NCI-H2081 treated with DMSO at 0.1 percent for 48 hours (cell line): ENCODE data around the gene IL1RAPL2.

ENCODE experiments used
- DNase-seq: peaks from one replicate; lab custom pipeline; 2025; lab: John Stamatoyannopoulos, UW

The IL1RAPL2 gene

GRCh38 chrX:105273326-105273725, 707.3 kb downstream of the IL1RAPL2 start:
- no peak for DNase-seq

- no peak for DNase-seq
Measured at GRCh38 chrX:105274091-105274490, 708.1 kb downstream of the IL1RAPL2 start.

- DNase-seq: no peak
Measured at GRCh38 chrX:105277132-105277531, 711.1 kb downstream of the IL1RAPL2 start.

- no peak for DNase-seq
Measured at GRCh38 chrX:105282077-105282476, 716.1 kb downstream of the IL1RAPL2 start.

GRCh38 chrX:105297041-105297440, 731.0 kb downstream of the IL1RAPL2 start:
- no peak for DNase-seq

- no peak for DNase-seq
Measured at GRCh38 chrX:105299286-105299685, 733.3 kb downstream of the IL1RAPL2 start.

GRCh38 chrX:105302246-105302645, 736.2 kb downstream of the IL1RAPL2 start:
- DNase-seq: no peak

GRCh38 chrX:105307762-105308161, 741.8 kb downstream of the IL1RAPL2 start:
- no peak for DNase-seq

GRCh38 chrX:105313596-105313995, 747.6 kb downstream of the IL1RAPL2 start:
- DNase-seq: no peak

- no peak for DNase-seq
Measured at GRCh38 chrX:105314458-105314857, 748.5 kb downstream of the IL1RAPL2 start.

- DNase-seq: no peak
Measured at GRCh38 chrX:105315248-105315647, 749.2 kb downstream of the IL1RAPL2 start.

GRCh38 chrX:105317117-105317516, 751.1 kb downstream of the IL1RAPL2 start:
- no peak for DNase-seq

GRCh38 chrX:105323928-105324327, 757.9 kb downstream of the IL1RAPL2 start:
- no peak for DNase-seq

- DNase-seq: no peak
Measured at GRCh38 chrX:105328773-105329172, 762.8 kb downstream of the IL1RAPL2 start.

- DNase-seq: no peak
Measured at GRCh38 chrX:105331244-105331643, 765.2 kb downstream of the IL1RAPL2 start.

- DNase-seq: no peak
Measured at GRCh38 chrX:105347373-105347772, 781.4 kb downstream of the IL1RAPL2 start.

- no peak for DNase-seq
Measured at GRCh38 chrX:105349476-105349875, 783.5 kb downstream of the IL1RAPL2 start.

GRCh38 chrX:105375816-105376215, 809.8 kb downstream of the IL1RAPL2 start:
- no peak for DNase-seq

GRCh38 chrX:105424729-105425128, 858.7 kb downstream of the IL1RAPL2 start:
- DNase-seq: no peak

- no peak for DNase-seq
Measured at GRCh38 chrX:105451401-105451800, 885.4 kb downstream of the IL1RAPL2 start.

GRCh38 chrX:105458846-105459245, 892.8 kb downstream of the IL1RAPL2 start:
- no peak for DNase-seq

- no peak for DNase-seq
Measured at GRCh38 chrX:105460376-105460775, 894.4 kb downstream of the IL1RAPL2 start.

GRCh38 chrX:105461016-105461415, 895.0 kb downstream of the IL1RAPL2 start:
- no peak for DNase-seq

GRCh38 chrX:105462186-105462585, 896.2 kb downstream of the IL1RAPL2 start:
- no peak for DNase-seq

- no peak for DNase-seq
Measured at GRCh38 chrX:105463473-105463872, 897.5 kb downstream of the IL1RAPL2 start.
